HG03575 (cell line): ENCODE results near the gene CENPV.

Source experiments
- ATAC-seq: cut with Tn5 transposase; IDR thresholded peaks from one replicate; pipeline ENCODE4 v1.9.1; 2021; ENCODE audit not compliant: unreplicated experiment, insufficient number of reproducible peaks, low FRiP score; ENCODE audit errors: extremely low read depth

Gene CENPV

DNA sequence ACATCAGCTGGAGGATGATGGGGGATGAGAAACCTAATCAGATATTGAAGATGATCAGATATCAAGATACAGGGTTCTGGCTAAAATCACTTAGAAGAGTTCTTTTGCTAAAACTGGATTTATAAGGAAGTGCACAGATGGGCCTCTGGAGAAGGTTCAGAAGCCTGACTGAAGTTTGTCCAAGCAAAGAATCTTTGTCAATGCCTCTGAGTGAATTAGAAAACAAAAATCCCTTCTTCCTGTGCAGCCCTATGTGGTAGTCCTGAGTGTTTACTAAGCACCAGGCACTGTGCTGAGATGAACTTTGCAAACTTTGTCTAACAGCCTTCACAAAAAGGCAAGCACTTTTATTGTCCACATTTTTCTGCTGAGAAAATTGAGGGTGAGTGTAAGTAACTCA is 11.4 kb upstream of the CENPV start:
- ATAC-seq, result no peak

- peak; percentile 65 for ATAC-seq
Measured at GRCh38 chr17:16363749-16364536, 10.7 kb upstream of the CENPV start.

- no peak for ATAC-seq
Measured at GRCh38 chr17:16361874-16362273, 8.6 kb upstream of the CENPV start.

DNA sequence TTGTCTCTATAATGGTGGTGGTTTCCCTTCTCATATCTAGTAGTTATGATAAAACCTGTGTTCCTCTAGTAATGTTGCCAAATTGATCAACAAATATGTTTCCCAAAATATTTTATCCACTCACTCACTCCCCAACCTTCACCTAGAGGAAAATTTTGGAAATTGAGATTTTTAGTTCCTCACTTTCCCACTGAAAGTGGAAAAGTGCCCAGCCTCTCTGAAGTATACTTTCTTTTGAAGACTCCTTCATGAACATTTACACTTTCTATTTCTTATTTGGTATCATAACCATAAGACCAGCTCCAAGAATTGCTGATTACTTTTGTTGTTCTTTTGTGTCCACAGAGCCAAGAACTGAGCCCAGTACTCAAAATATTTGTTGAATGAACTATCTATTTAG is 5.1 kb upstream of the CENPV start:
- ATAC-seq, result no peak

DNA sequence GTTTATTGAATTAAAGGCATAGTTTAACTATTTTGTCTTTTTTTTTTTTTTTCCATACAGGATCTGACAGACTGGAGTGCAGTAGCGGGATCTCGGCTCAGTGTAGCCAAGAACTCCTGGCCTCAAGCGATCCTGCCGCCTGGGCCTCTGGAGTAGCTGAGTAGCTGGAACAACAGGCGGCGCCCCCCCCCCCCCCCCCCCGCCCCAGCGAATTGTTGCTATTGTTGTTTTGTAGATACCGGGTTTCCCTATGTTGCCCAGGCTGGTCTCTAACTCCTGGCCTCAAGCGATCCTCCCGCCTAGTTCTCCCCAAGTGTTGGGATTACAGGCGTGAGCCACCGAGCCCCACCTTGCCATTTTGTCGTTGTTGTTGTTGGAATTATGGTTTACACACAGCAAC is 1.3 kb upstream of the CENPV start:
- no peak for ATAC-seq

- ATAC-seq, result no peak
Measured at GRCh38 chr17:16352667-16353316, 477 bp downstream of the CENPV start.

DNA sequence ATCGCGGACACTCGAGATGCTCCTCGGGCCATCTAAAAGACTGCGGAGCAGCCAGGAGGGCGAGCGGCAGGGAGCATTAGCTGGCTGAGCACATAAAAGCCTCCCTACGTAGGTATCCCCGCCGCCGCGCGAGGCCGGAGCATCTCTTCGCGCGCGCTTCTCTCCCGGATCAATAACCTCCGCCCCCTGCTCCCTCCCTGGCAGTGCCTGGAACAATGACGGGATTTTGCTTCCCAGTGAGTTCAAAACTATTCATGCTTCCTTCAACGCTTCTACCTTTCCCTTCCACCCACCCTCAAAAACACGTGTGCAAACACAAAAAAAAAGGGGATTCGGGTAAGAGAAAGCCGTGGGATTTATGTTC is 984 bp downstream of the CENPV start:
- no peak for ATAC-seq

- ATAC-seq, result no peak
Measured at GRCh38 chr17:16351831-16352230, 1.4 kb downstream of the CENPV start.

GRCh38 chr17:16349431-16349830 is 3.8 kb downstream of the CENPV start:
- no peak for ATAC-seq

DNA sequence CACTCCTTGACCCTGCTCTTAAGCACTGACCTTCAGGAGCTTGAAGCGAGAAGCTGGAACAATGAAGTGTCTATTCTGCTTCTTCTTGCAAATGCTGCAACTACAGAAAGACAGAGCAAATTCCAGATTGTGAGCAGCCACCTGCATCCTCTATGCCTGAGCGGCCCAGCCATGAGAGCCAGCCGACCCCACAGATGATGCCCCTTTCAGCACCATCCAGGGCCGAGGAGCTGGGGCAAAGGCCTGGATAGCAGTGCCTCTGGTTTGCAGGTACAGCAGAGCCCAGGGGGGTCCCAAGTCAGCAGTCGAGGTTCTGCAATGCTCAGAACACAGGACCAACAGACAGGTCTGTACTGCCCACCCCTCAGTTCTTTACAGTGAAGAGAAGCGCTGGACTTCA is 4.7 kb downstream of the CENPV start:
- no peak for ATAC-seq

- ATAC-seq, result no peak
Measured at GRCh38 chr17:16346721-16347271, 6.5 kb downstream of the CENPV start.

DNA sequence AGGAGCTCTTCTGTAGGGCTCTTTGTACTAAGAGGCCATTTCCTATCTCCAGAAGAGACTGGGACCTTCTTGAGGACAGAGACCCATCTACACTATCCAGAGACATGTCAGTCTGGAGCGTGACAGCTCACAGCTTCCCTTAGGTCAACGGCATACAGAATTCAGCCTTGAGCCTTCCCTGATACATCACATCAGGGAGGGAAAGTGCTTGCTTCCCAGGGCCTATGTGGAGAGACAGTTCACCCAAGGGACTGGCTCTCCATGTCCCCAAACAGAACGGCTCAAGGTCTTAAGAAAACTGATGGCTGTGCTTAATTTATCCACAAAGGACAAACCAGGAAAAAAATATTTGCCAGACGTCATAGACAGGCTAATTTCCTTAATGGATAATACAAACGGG is 7.7 kb downstream of the CENPV start:
- no peak for ATAC-seq

DNA sequence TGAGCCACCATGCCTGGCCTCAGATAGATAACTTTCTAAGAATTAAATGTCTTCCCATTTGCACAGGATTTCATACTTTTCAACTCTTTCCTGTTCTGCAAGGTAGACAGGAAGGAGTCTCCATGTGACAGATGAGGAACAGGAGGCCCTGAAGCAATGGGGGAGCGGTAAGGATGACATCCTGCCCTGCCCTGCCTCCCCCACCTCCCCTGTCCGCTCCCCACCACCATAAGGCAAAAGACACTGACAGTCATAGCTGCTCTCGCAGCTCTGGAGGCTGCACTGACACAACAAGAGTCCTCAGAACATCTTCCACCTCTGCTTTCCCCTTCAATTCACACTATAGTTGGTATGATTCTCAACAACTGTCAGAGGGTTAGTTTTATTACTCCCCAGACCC is 9.7 kb downstream of the CENPV start:
- ATAC-seq, result no peak

DNA sequence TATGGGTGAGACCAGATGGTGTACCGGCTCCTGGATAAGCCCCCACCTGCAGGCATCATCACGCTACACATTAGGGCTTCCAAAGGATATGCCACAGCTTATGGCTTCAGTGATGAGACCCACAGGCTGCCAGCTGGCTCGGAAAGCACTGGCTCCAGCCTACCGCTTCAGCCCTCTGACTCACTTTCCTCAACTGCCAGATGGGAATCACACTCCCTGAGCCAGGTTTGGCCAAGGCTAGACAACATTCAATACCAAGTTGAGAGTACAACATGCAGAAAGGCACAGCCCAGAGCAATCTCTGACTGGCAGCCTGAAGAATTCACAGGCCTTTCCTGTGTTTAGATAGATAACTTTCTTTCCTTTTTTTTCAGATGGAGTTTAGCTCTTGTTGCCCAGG is 10.3 kb downstream of the CENPV start:
- no peak for ATAC-seq

DNA sequence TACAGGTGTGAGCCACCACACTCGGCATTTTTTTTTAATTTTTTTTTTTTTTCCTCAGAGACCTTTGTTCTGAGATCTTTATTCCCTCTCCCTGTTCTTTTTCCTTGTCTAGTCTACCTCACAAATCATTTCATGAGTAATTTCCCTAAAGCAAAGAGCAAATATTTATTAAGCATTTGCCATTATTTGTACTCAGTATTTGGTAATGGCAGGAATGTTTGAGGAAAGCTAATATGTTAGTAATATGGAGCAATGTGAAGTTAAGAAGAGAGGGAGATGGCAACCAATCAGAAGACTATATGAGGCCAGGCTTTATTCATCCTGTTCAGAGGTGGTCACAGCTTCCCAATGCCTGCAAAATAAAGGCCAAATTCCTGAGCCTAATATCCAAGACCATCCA is 13.3 kb downstream of the CENPV start:
- ATAC-seq, result no peak

GRCh38 chr17:16339402-16339801 is 13.9 kb downstream of the CENPV start:
- no peak for ATAC-seq

DNA sequence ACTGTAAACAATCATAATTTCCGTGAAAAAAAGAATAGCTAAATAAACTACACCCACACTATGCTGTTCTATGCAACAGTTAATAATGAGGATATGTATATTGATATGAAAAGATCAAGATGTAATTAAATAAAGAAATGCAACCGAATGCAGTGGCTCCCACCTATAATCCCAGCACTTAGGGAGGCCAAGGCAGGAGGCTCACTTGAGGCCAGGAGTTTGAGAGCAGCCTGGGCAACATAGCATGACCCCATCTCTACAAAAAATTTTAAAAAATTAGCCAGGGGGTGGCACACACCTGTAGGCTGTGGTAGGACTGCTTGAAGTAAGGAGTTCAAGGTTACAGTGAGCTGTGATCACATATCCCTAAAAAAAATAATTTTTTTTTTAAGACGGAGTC is 14.9 kb downstream of the CENPV start:
- no peak for ATAC-seq

DNA sequence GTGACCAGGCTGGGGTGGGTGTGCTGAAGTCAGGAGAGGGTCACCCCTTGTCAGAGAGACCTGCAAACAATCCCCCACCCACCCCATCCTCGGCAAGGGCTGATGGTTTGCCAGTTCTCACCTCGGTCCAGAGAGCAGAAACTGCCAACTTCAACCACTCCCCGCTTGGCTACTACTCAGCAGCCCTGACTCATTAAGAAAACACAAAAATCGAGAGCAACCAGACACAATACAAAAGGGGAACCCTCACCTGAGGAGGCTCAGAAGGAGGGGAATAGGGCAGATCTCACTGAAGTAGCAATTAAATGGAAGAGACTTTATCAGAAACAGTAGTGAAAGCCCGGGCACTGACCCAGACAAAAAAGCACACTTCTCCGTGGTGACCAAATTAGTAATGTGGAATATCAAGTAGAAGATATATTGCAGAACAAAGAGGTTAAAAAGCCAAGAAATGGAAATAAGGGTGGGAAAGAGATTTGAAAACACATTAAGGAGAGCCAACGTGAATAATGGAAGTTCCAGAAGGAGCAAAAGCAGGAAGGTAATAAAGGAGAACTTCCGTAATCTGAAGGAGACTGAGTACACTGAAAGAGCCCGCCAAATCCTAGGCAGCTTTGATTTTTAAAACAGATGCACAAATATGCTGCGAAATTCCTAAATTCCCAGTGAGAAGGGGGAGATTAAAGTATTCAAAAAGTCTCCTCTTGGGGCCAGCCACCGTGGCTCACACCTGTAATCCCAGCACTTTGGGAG is 23.6 kb downstream of the CENPV start:
- ATAC-seq, result no peak

GRCh38 chr17:16328997-16329396 is 24.3 kb downstream of the CENPV start:
- no peak for ATAC-seq

- ATAC-seq, result no peak
Measured at GRCh38 chr17:16327018-16327417, 26.3 kb downstream of the CENPV start.
